ENCODE data around the gene EDAR. TPM values are rescaled to one million over a fixed set of nuclear protein-coding genes. Genes with fewer than 3 reads are reported as not detected.

Gene EDAR
- total and polyA plus RNA-seq, 4 donors = not detected

DNA sequence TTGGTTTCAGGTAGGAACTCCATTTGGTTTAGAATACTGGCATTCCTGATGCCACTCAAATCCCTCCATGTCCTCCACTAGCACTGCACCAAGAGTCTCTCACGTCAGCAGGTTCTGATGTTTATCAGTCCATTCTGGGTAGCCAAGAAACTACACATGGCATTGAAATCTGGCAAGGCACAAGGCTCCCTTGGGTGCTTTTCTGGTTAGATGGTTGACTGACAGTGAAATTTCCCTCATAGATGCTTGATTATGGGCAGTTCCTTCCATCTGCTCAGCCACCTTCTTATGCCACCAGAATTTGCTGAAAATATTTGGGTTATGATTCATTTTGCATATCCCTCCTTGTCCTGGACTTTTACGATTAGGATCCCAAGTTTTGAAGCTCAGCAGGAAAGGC is 32.6 kb downstream of the EDAR start:
- intact Hi-C loops (cut with DNase I) = no loop called here
- DNase-seq = no peak
- peaks cover 2% of the 10 kb centered on the region for H3K9me3 ChIP-seq (ENCODE audit: control insufficient read depth, low read length)
- H3K36me3 ChIP-seq (ENCODE audit: control insufficient read depth in 1 of 2, insufficient read depth in 2 of 2, low read length in 1 of 2) = no peaks in the 10 kb centered on the region
- ATAC-seq (ENCODE audit: low FRiP score) = no peak
- H3K4me3 ChIP-seq (ENCODE audit: low read length in 2 of 2) = no peak overlapping the region
- no peaks in the 10 kb centered on the region for H3K4me1 ChIP-seq (ENCODE audit: control insufficient read depth in 1 of 2, insufficient read depth in 2 of 2, low read length in 2 of 2)
- no peak overlapping the region for H3K27ac ChIP-seq (ENCODE audit: low read depth in 1 of 2, low read length in 2 of 2)
- no peaks in the 10 kb centered on the region for H3K27me3 ChIP-seq (ENCODE audit: control insufficient read depth in 1 of 2, insufficient read depth in 2 of 2, low read length in 1 of 2)
- WGBS, 2 donors = 37 to 49% methylated on average over 2 of the region's 2 CpGs

DNA sequence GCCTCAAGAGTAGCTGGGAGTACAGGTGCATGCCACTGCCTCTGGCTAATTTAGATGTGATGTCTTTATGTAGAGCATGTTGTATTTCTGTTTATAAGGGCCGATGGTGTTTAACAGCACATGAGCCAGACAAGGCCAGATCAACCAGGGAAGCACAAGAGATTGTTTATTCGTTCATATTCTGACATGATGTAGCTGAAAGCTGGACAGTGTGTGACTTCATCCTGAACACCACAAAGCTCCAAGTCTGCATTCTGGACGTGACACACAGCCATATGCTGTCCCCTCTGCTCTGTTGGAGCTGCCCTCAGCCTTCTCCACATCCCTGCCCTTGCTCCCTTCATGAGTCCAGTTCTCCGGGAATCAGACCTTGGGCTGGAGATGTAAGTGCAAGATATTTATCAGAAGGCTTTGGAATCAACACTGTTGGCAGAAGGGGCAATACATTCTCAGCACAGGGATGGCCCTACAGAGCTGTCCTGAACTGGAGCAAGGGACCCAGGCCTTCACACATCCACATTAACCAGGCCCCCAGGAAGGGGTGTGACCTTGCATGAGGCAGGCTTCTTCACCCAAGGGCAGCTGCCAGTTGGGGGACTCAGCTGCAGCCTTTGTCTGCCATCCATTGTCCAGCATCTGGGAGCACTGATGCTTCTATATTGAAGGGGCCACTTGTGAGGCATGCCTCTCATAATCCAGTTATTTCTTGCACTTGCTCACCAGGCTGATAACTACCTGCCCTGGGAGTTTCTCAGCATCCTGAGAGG is 38.5 kb downstream of the EDAR start:
- no peak for DNase-seq
- intact Hi-C loops (cut with DNase I) = no loop called here
- Histone ChIP-seq H3K4me3 (ENCODE audit: low read length in 2 of 2) (no peak overlapping the region), H3K27ac (ENCODE audit: low read depth in 1 of 2, low read length in 2 of 2) (no peak overlapping the region), H3K4me1 (ENCODE audit: control insufficient read depth in 1 of 2, insufficient read depth in 2 of 2, low read length in 2 of 2) (no peaks in the 10 kb centered on the region), H3K36me3 (ENCODE audit: control insufficient read depth in 1 of 2, insufficient read depth in 2 of 2, low read length in 1 of 2) (no peaks in the 10 kb centered on the region), H3K9me3 (ENCODE audit: control insufficient read depth, low read length) (peaks cover 5% of the 10 kb centered on the region), H3K27me3 (ENCODE audit: control insufficient read depth in 1 of 2, insufficient read depth in 2 of 2, low read length in 1 of 2) (no peaks in the 10 kb centered on the region)
- WGBS, 2 donors = 84 to 85% methylated on average over 4 of the region's 4 CpGs
- ATAC-seq (ENCODE audit: low FRiP score) = no peak

DNA sequence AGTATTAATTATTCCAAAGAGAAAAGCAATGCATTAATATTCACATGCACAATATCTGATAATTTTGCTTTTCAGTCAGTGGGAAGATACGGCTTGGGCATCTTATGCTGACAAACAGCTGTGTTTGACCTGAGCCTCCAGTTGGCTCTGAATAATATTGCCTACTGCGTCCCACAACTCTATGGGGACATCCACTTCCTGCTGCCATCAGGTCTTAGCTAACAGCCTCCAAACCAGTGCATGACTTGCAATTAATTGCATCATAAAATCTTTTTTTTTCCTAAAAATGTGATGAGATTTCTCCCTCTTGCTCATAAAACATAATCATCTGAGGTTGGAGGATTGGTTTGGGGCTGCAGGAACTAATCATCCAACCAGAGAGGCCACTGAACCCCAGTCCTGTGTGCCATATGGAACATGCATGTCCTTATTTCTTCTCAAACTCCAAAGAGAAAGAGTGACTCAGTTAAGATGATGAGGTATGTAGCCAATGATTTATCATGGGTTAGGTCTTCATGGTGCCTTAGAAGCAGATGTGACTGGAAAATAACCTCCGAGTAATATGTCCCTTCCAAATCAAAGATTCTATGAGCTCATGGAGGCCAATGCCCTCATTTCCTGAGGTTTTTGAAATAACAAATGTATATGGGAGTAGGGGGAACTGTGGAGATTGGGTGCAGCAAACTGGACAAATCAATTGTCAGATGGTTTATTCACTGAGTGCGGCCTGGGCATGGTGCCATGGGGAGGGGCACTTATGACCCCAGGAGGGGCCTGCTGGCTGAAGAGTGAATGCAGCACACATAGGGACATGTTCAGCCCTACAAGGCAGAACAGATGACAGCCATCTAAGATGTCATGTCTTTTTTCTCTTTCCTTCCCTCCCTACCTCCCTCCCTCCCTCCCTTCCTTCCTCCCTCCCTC is 39.4 kb downstream of the EDAR start:
- Histone ChIP-seq H3K27me3 (ENCODE audit: control insufficient read depth in 1 of 2, insufficient read depth in 2 of 2, low read length in 1 of 2) (no peaks in the 10 kb centered on the region), H3K4me3 (ENCODE audit: low read length in 2 of 2) (no peak overlapping the region), H3K9me3 (ENCODE audit: control insufficient read depth, low read length) (peaks cover 5% of the 10 kb centered on the region), H3K4me1 (ENCODE audit: control insufficient read depth in 1 of 2, insufficient read depth in 2 of 2, low read length in 2 of 2) (no peaks in the 10 kb centered on the region), H3K27ac (ENCODE audit: low read depth in 1 of 2, low read length in 2 of 2) (no peak overlapping the region), H3K36me3 (ENCODE audit: control insufficient read depth in 1 of 2, insufficient read depth in 2 of 2, low read length in 1 of 2) (no peaks in the 10 kb centered on the region)
- intact Hi-C loops (cut with DNase I) = no loop called here
- ATAC-seq (ENCODE audit: low FRiP score) = no peak
- 86 to 89% methylated on average over 4 of the region's 4 CpGs for WGBS, 2 donors
- no peak for DNase-seq

DNA sequence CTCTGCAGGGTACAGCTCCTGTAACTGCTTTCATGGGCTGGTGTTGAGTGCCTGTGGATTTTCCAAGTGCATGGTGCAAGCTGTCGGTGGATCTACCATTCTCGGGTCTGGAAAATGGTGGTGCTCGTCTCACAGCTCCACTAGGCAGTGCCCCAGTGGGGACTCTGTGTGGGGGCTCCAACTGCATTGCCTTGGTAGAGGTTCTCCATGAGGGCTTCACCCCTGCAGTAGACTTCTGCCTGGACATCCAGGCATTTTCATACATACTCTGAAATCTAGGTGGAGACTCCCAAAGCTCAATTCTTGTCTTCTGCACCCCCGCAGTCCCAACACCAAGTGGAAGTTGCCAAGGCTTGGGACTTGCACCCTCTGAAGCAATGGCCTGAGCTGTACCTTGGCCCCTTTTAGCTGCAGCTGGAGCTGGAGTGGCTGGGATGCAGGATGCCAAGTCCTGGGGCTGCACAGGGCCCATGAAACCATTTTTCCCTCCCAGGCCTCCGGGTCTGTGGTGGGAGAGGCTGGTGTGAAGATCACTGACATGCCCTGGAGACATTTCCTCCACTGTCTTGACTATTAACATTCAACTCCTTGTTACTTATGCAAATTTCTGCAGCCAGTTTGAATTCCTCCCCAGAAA is 41.6 kb downstream of the EDAR start:
- WGBS, 2 donors = 93 to 95% methylated on average over 5 of the region's 5 CpGs
- peaks cover 3% of the 10 kb centered on the region for H3K9me3 ChIP-seq (ENCODE audit: control insufficient read depth, low read length)
- DNase-seq = no peak
- intact Hi-C loops (cut with DNase I) = no loop called here
- no peak overlapping the region for H3K27ac ChIP-seq (ENCODE audit: low read depth in 1 of 2, low read length in 2 of 2)
- H3K4me3 ChIP-seq (ENCODE audit: low read length in 2 of 2) = no peak overlapping the region
- no peaks in the 10 kb centered on the region for H3K27me3 ChIP-seq (ENCODE audit: control insufficient read depth in 1 of 2, insufficient read depth in 2 of 2, low read length in 1 of 2)
- ATAC-seq (ENCODE audit: low FRiP score) = no peak
- H3K36me3 ChIP-seq (ENCODE audit: control insufficient read depth in 1 of 2, insufficient read depth in 2 of 2, low read length in 1 of 2) = no peaks in the 10 kb centered on the region
- H3K4me1 ChIP-seq (ENCODE audit: control insufficient read depth in 1 of 2, insufficient read depth in 2 of 2, low read length in 2 of 2) = no peaks in the 10 kb centered on the region

DNA sequence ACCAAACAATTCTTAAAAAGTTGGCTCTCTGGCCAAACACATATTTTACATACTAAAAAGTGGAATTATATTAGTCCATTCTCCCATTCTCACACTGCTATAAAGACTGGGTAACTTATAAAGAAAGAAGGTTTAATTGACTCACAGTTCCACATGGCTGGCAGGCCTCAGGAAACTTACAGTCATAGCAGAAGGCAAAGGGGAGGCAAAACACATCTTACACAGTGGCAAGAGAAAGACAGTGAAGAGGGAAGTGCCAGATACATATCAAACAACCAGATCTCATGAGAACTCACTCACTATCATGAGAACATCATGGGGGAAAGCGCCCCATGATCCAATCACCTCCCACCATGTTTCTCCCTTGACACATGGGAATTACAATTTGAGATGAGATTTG is 42.6 kb downstream of the EDAR start:
- 100% methylated on average over 1 of the region's 1 CpG for WGBS, 2 donors
- no peak overlapping the region for H3K27ac ChIP-seq (ENCODE audit: low read depth in 1 of 2, low read length in 2 of 2)
- ATAC-seq (ENCODE audit: low FRiP score) (no peak), DNase-seq (no peak)
- no peaks in the 10 kb centered on the region for H3K27me3 ChIP-seq (ENCODE audit: control insufficient read depth in 1 of 2, insufficient read depth in 2 of 2, low read length in 1 of 2)
- no peaks in the 10 kb centered on the region for H3K36me3 ChIP-seq (ENCODE audit: control insufficient read depth in 1 of 2, insufficient read depth in 2 of 2, low read length in 1 of 2)
- intact Hi-C loops (cut with DNase I) = no loop called here
- H3K4me1 ChIP-seq (ENCODE audit: control insufficient read depth in 1 of 2, insufficient read depth in 2 of 2, low read length in 2 of 2) = no peaks in the 10 kb centered on the region
- H3K9me3 ChIP-seq (ENCODE audit: control insufficient read depth, low read length) = peaks cover 3% of the 10 kb centered on the region
- no peak overlapping the region for H3K4me3 ChIP-seq (ENCODE audit: low read length in 2 of 2)

- no peak overlapping the region for H3K4me3 ChIP-seq (ENCODE audit: low read length in 2 of 2)
- H3K27ac ChIP-seq (ENCODE audit: low read depth in 1 of 2, low read length in 2 of 2) = no peak overlapping the region
- no peaks in the 10 kb centered on the region for H3K36me3 ChIP-seq (ENCODE audit: control insufficient read depth in 1 of 2, insufficient read depth in 2 of 2, low read length in 1 of 2)
- DNase-seq (no peak), ATAC-seq (ENCODE audit: low FRiP score) (no peak)
- no peaks in the 10 kb centered on the region for H3K4me1 ChIP-seq (ENCODE audit: control insufficient read depth in 1 of 2, insufficient read depth in 2 of 2, low read length in 2 of 2)
- intact Hi-C loops (cut with DNase I) = no loop called here
- peaks cover 3% of the 10 kb centered on the region for H3K9me3 ChIP-seq (ENCODE audit: control insufficient read depth, low read length)
- no peaks in the 10 kb centered on the region for H3K27me3 ChIP-seq (ENCODE audit: control insufficient read depth in 1 of 2, insufficient read depth in 2 of 2, low read length in 1 of 2)
- WGBS, 2 donors = 25 to 28% methylated on average over 5 of the region's 5 CpGs
Measured at GRCh38 chr2:108945969-108946368, 43.1 kb downstream of the EDAR start.

- H3K9me3 ChIP-seq (ENCODE audit: control insufficient read depth, low read length) = peaks cover 2% of the 10 kb centered on the region
- no peaks in the 10 kb centered on the region for H3K4me1 ChIP-seq (ENCODE audit: control insufficient read depth in 1 of 2, insufficient read depth in 2 of 2, low read length in 2 of 2)
- intact Hi-C loops (cut with DNase I) = no loop called here
- H3K4me3 ChIP-seq (ENCODE audit: low read length in 2 of 2) = no peak overlapping the region
- DNase-seq = no peak
- ATAC-seq (ENCODE audit: low FRiP score) = no peak
- H3K27ac ChIP-seq (ENCODE audit: low read depth in 1 of 2, low read length in 2 of 2) = no peak overlapping the region
- WGBS, 2 donors = 60 to 63% methylated on average over 16 of the region's 16 CpGs
- no peaks in the 10 kb centered on the region for H3K27me3 ChIP-seq (ENCODE audit: control insufficient read depth in 1 of 2, insufficient read depth in 2 of 2, low read length in 1 of 2)
- no peaks in the 10 kb centered on the region for H3K36me3 ChIP-seq (ENCODE audit: control insufficient read depth in 1 of 2, insufficient read depth in 2 of 2, low read length in 1 of 2)
Measured at GRCh38 chr2:108944601-108945331, 44.3 kb downstream of the EDAR start.

- intact Hi-C loops (cut with DNase I) = no loop called here
- Histone ChIP-seq H3K4me3 (ENCODE audit: low read length in 2 of 2) (no peak overlapping the region), H3K9me3 (ENCODE audit: control insufficient read depth, low read length) (peaks cover 2% of the 10 kb centered on the region)
Measured at GRCh38 chr2:108943751-108944150, 45.3 kb downstream of the EDAR start.

More at GRCh38 chr2:108943751-108944150, 45.3 kb downstream of the EDAR start:
- 83 to 86% methylated on average over 6 of the region's 6 CpGs for WGBS, 2 donors
- Histone ChIP-seq H3K27ac (ENCODE audit: low read depth in 1 of 2, low read length in 2 of 2) (no peak overlapping the region), H3K27me3 (ENCODE audit: control insufficient read depth in 1 of 2, insufficient read depth in 2 of 2, low read length in 1 of 2) (no peaks in the 10 kb centered on the region), H3K4me1 (ENCODE audit: control insufficient read depth in 1 of 2, insufficient read depth in 2 of 2, low read length in 2 of 2) (no peaks in the 10 kb centered on the region), H3K36me3 (ENCODE audit: control insufficient read depth in 1 of 2, insufficient read depth in 2 of 2, low read length in 1 of 2) (no peaks in the 10 kb centered on the region)
- DNase-seq (no peak), ATAC-seq (ENCODE audit: low FRiP score) (no peak)
